CD14-positive monocyte (primary cell): ENCODE results near the gene LCNL1. TPM values are rescaled to one million over a fixed set of nuclear protein-coding genes. Genes with fewer than 3 reads are reported as not detected.
A peak's percentile ranks its signal among the peaks of the same experiment; 100 is the strongest.

Experiments
- DNase-seq, 3 donors: peaks; one replicate each; pipeline ENCODE4 v3.0.0-alpha.2; 2011 to 2022
- H2AFZ ChIP-seq: 2 replicates; pipeline ENCODE4 v1.6.0; 2012; ENCODE audit warnings: mild to moderate bottlenecking, low read depth, low read length, inconsistent platforms; ENCODE audit not compliant: insufficient read depth, poor library complexity, severe bottlenecking
- H3K27ac ChIP-seq, 2 donors: 1 replicate in 1 of 2; 2 replicates in 1 of 2; pipeline ENCODE4 v1.5.1; 2012 to 2013; ENCODE audit warnings: low read length in 2 of 2, control low read depth in 1 of 2, inconsistent platforms in 1 of 2, low read depth in 1 of 2, mild to moderate bottlenecking in 1 of 2
- H3K27me3 ChIP-seq, 2 donors: one replicate each; pipeline versions ENCODE4 v1.6.0 to v1.6.1; 2011 to 2013; ENCODE audit warnings: low read length in 2 of 2; ENCODE audit not compliant: control insufficient read depth in 2 of 2, insufficient read depth in 2 of 2
- H3K36me3 ChIP-seq, 2 donors: replicated peaks in 1 of 2; 1 replicate in 1 of 2; 2 replicates in 1 of 2; pipeline versions ENCODE4 v1.5.1 to v1.6.1; 2012 to 2013; ENCODE audit warnings: low read length in 2 of 2, control low read depth in 1 of 2, inconsistent platforms in 1 of 2, mild to moderate bottlenecking in 1 of 2; ENCODE audit not compliant: insufficient read depth in 2 of 2, control insufficient read depth in 1 of 2
- H3K4me1 ChIP-seq, 2 donors: 1 replicate in 1 of 2; 2 replicates in 1 of 2; pipeline versions ENCODE4 v1.5.1 to v1.6.1; 2012 to 2013; ENCODE audit warnings: low read length in 2 of 2, control low read depth in 1 of 2, inconsistent platforms in 1 of 2, mild to moderate bottlenecking in 1 of 2, moderate library complexity in 1 of 2; ENCODE audit not compliant: insufficient read depth in 2 of 2, control insufficient read depth in 1 of 2
- H3K4me2 ChIP-seq: replicated peaks from 2 replicates; pipeline ENCODE3; 2012; ENCODE audit warnings: low read length, moderate library complexity, mild to moderate bottlenecking; ENCODE audit not compliant: poor library complexity, severe bottlenecking; ENCODE audit errors: extremely low read depth
- H3K4me3 ChIP-seq, 3 experiments: fragments of 200-600 bp in 1 of 3; sonication (generic) in 1 of 3; replicated peaks in 1 of 3; 1 replicate in 2 of 3; 2 replicates in 1 of 3; pipeline ENCODE4 v1.5.1; 2011 to 2013; ENCODE audit warnings: low read length in 3 of 3, mild to moderate bottlenecking in 3 of 3, control low read depth in 2 of 3, low read depth in 2 of 3, inconsistent platforms in 1 of 3, moderate library complexity in 1 of 3
- H3K79me2 ChIP-seq: 2 replicates; pipeline ENCODE4 v1.6.0; 2012; ENCODE audit warnings: mild to moderate bottlenecking, control low read depth, inconsistent platforms, low read length, moderate library complexity; ENCODE audit not compliant: insufficient read depth
- H3K9ac ChIP-seq: 2 replicates; pipeline ENCODE4 v1.6.0; 2017; ENCODE audit warnings: low read length, mild to moderate bottlenecking; ENCODE audit not compliant: insufficient read depth, poor library complexity, severe bottlenecking
- H3K9me3 ChIP-seq, 2 donors: replicated peaks in 1 of 2; 1 replicate in 1 of 2; 2 replicates in 1 of 2; pipeline versions ENCODE4 v1.5.1 to v1.6.1; 2012 to 2013; ENCODE audit warnings: low read length in 2 of 2, control low read depth in 1 of 2; ENCODE audit not compliant: control insufficient read depth in 1 of 2, insufficient read depth in 1 of 2
- H4K20me1 ChIP-seq: 2 replicates; pipeline ENCODE4 v1.6.0; 2012; ENCODE audit warnings: mild to moderate bottlenecking, low read length, control low read depth, moderate library complexity; ENCODE audit not compliant: insufficient read depth
- H3K27ac Mint-ChIP-seq, 7 donors: one replicate each; pipeline ENCODE4 v1.8.0; 2020; ENCODE audit warnings: mild to moderate bottlenecking in 7 of 7, mixed read lengths in 7 of 7, moderate library complexity in 6 of 7, inconsistent platforms in 2 of 7
- H3K27me3 Mint-ChIP-seq, 3 donors: one replicate each; pipeline ENCODE4 v1.8.0; 2021 to 2022; ENCODE audit warnings: low read depth in 3 of 3, mild to moderate bottlenecking in 3 of 3, mixed read lengths in 3 of 3, moderate library complexity in 3 of 3, inconsistent platforms in 1 of 3
- H3K36me3 Mint-ChIP-seq, 2 donors: one replicate each; pipeline ENCODE4 v1.8.0; 2020; ENCODE audit warnings: mixed read lengths in 2 of 2, inconsistent platforms in 1 of 2, mild to moderate bottlenecking in 1 of 2
- H3K4me1 Mint-ChIP-seq: one replicate; pipeline ENCODE4 v1.8.0; 2020; ENCODE audit warnings: mild to moderate bottlenecking, mixed read lengths
- H3K4me3 Mint-ChIP-seq, 2 donors: one replicate each; pipeline ENCODE4 v1.8.0; 2020; ENCODE audit warnings: mild to moderate bottlenecking in 2 of 2, mixed read lengths in 2 of 2, moderate library complexity in 1 of 2
- H3K9me3 Mint-ChIP-seq, 7 donors: one replicate each; pipeline ENCODE4 v1.8.0; 2020 to 2022; ENCODE audit warnings: mixed read lengths in 7 of 7, mild to moderate bottlenecking in 6 of 7, moderate library complexity in 6 of 7, inconsistent platforms in 2 of 7
- WGBS: methylation state at CpG from one replicate; pipeline ENCODE4 v1.1.5; 2013; ENCODE audit warnings: missing lambda C conversion rate; ENCODE audit not compliant: insufficient coverage; 5-methylcytosine and 5-hydroxymethylcytosine counted together
- intact Hi-C, 2 donors: fragments of 100-400 bp; cut with micrococcal nuclease; formaldehyde crosslinking; loops; one replicate each; pipeline versions ENCODE4 v1.15.0 to v1.15.1; 2023
- polyA plus RNA-seq, 3 donors: library from polyadenylated mRNA; depleted of rRNA in 1 of 3; unstranded in 2 of 3; stranded (reverse) in 1 of 3; fragments of 300-500 nt in 2 of 3; fragments of >200 nt in 1 of 3; fragmentation: Illumina TruSeq in 2 of 3; gene quantifications; 1 replicate in 2 of 3; 2 replicates in 1 of 3; pipeline ENCODE4 v1.2.3, GENCODE V29; 2012 to 2021
- TF ChIP-seq, protein P1 (sequence below): fragments of 200-600 bp; IDR thresholded peaks from one replicate; pipeline ENCODE4 v1.8.0; 2022; ENCODE audit warnings: antibody characterized with exemption, mild to moderate bottlenecking

LCNL1 gene
- polyA plus RNA-seq, 3 donors = 0.04 TPM; not detected in 2

DNA sequence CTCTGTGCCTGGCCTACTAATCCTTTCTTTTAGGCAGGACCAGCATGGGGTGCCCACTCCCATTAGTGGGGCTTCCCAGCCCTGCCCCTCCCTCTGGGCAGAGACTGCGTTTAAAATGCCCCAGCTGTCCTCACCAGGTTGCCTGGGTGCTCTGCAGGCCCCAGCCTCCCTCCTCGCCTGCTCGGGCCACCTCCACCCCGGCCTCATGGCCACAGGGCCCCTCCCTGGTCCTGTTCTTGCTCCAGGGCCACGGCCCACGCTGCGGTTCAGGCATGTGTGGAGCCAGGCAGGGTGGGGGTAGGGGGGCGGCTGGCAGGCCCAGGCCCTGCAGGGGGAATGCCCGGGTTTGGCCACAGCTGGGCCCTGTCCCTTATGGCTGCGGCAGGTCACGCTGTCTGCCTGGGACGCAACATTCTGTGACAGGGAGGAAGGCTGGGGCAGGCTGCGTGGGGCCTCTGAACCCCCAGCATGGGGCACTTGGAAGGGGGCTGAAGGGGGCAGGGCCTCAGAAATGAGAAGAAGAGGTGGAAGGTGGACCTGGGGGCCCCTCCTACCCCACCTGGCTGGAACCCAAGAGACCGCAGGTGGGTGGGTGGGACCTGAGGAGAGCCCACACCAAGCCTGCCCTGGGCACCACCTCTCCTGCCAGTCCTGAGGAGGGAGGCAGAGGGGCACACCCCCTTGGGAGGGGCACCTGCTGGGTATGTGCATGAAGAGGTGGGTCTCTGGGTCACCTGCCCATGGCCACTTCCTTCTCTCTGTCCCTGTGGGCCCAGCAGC is 31.1 kb upstream of the LCNL1 start, which contains the start of gene LCN12:
LCN12 (plus strand) TSS at position 733 of the 780 bp plus-strand sequence. CDS start 55 bp downstream, outside the sequence.
- H2AFZ ChIP-seq = peak within 1 kb of the TSS; percentile 100
- Mint-ChIP-seq H3K27me3 (peaks cover 0 to 7% (median 0%) of the 10 kb centered on the region in 3 donors), H3K27ac (no peak within 1 kb of the TSS), H3K4me1 (peaks cover 9% of the 10 kb centered on the region), H3K9me3 (peaks cover 0 to 4% (median 2%) of the 10 kb centered on the region in 7 donors), H3K36me3 (no peaks in the 10 kb centered on the region), H3K4me3 (no peak within 1 kb of the TSS)
- H3K4me1 ChIP-seq = peaks cover 13 to 20% of the 10 kb centered on the region in 2 donors
- no peaks in the 10 kb centered on the region for H4K20me1 ChIP-seq
- H3K27ac ChIP-seq = no peak within 1 kb of the TSS
- H3K4me3 ChIP-seq = no peak within 1 kb of the TSS
- H3K36me3 ChIP-seq = no peaks in the 10 kb centered on the region
- no peaks in the 10 kb centered on the region for H3K79me2 ChIP-seq
- TF ChIP-seq, protein P1, sequence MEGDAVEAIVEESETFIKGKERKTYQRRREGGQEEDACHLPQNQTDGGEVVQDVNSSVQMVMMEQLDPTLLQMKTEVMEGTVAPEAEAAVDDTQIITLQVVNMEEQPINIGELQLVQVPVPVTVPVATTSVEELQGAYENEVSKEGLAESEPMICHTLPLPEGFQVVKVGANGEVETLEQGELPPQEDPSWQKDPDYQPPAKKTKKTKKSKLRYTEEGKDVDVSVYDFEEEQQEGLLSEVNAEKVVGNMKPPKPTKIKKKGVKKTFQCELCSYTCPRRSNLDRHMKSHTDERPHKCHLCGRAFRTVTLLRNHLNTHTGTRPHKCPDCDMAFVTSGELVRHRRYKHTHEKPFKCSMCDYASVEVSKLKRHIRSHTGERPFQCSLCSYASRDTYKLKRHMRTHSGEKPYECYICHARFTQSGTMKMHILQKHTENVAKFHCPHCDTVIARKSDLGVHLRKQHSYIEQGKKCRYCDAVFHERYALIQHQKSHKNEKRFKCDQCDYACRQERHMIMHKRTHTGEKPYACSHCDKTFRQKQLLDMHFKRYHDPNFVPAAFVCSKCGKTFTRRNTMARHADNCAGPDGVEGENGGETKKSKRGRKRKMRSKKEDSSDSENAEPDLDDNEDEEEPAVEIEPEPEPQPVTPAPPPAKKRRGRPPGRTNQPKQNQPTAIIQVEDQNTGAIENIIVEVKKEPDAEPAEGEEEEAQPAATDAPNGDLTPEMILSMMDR = no peak
- 92% methylated on average over 12 of the region's 14 CpGs for WGBS
- H3K4me2 ChIP-seq = no peak within 1 kb of the TSS
- intact Hi-C loops = loop anchor here in 1 of 2 donors (5.0 kb wide), 1 partner anchor 104 kb away; the partner anchor contains the start of gene PHPT1
- H3K27me3 ChIP-seq = no peaks in the 10 kb centered on the region
- DNase-seq = no peak
- H3K9me3 ChIP-seq = no peaks in the 10 kb centered on the region
- H3K9ac ChIP-seq = no peak within 1 kb of the TSS

DNA sequence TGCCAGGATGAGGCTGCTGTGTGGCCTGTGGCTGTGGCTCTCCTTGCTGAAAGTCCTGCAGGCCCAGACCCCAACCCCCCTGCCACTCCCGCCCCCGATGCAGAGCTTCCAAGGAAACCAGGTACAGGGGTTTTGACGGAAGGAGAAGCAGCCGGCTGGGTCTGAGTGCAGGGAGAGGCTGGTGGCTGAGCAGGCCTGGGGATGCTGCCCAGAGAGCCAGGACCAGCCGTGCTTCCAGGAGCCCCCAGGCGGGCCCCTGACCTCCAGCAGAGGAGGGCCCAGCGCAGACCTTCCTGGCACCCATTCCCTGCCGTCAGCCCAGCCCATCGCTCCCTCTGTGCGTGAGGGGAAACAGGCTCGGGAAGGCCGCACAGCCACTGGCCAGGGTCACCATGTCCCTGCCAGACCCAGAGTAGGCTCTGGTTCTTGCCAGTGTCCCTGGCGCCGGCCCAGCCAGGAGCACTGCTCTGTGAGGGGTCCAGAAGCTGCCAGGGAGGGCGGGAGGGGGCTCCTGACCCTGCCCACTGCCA is 30.4 kb upstream of the LCNL1 start:
- WGBS = 91% methylated on average over 13 of the region's 15 CpGs
- Histone ChIP-seq H3K9me3 (no peaks in the 10 kb centered on the region), H3K9ac (no peak overlapping the region), H3K27ac (no peak overlapping the region), H3K4me1 (peaks cover 13 to 20% of the 10 kb centered on the region in 2 donors), H2AFZ (no peak overlapping the region), H3K79me2 (no peaks in the 10 kb centered on the region), H3K36me3 (no peaks in the 10 kb centered on the region), H3K27me3 (no peaks in the 10 kb centered on the region), H4K20me1 (no peaks in the 10 kb centered on the region), H3K4me3 (no peak overlapping the region), H3K4me2 (no peak overlapping the region)
- Mint-ChIP-seq H3K4me1 (peaks cover 9% of the 10 kb centered on the region), H3K36me3 (no peaks in the 10 kb centered on the region), H3K4me3 (no peak overlapping the region), H3K9me3 (peaks cover 0 to 5% (median 3%) of the 10 kb centered on the region in 7 donors), H3K27ac (no peak overlapping the region), H3K27me3 (peaks cover 0 to 5% (median 0%) of the 10 kb centered on the region in 3 donors)
- TF ChIP-seq, protein P1 = no peak
- no peak for DNase-seq
- intact Hi-C loops = loop anchor here in 1 of 2 donors (5.0 kb wide), 1 partner anchor 105 kb away; the partner anchor contains the start of gene PHPT1
